Fibroblast of skin of left quadriceps (primary cell): Measurements from ENCODE around the gene PHF1.
"Not testable (repeated sequence)": the region's sequence is repeated elsewhere in the genome, so short reads cannot be mapped to it uniquely, and the experiment has no call there.

Experiments used
- DNase-seq, 2 experiments: peaks; one replicate each; pipeline ENCODE4 v3.0.0-alpha.2; 2013; ENCODE audit warnings: low read depth in 2 of 2

Gene PHF1

DNA sequence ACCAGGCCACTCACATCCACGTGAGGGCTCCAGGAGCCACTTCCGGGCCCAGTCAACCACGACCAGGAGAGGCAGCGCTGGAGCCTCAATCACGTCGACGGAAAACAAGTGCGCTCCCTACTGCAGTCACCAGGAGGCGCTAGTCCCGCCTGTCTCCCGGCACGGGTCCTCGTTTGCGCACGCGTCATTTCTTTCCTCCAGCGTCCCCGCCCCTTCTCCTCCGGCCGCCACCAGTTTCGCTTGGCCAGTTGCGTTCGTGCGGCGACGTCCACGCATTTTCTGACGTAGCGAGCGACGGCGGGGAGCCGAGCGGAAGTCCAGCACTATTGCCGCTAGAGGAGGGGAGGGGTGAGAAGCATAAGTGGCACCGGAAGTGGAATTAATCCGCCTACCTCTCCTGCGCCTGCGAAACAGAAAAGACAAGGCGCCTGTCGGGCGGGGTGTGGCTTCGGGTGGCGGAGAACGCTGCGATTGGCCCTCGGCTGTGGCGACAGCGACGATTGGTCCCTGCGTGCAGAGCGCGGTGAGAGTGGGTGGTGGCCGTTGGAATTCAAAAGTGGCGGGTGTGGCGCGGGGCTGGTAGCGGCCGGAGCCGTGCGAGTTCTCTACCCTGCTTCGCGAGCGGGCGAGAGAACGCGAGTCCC lies 19.4 kb upstream of the PHF1 start, which contains the start of gene KIFC1:
Gene KIFC1, plus strand, starts transcription at position 546 of the 644 bp plus-strand sequence. CDS start 163 bp downstream, outside the sequence.
- DNase-seq = peak; percentile 100

DNA sequence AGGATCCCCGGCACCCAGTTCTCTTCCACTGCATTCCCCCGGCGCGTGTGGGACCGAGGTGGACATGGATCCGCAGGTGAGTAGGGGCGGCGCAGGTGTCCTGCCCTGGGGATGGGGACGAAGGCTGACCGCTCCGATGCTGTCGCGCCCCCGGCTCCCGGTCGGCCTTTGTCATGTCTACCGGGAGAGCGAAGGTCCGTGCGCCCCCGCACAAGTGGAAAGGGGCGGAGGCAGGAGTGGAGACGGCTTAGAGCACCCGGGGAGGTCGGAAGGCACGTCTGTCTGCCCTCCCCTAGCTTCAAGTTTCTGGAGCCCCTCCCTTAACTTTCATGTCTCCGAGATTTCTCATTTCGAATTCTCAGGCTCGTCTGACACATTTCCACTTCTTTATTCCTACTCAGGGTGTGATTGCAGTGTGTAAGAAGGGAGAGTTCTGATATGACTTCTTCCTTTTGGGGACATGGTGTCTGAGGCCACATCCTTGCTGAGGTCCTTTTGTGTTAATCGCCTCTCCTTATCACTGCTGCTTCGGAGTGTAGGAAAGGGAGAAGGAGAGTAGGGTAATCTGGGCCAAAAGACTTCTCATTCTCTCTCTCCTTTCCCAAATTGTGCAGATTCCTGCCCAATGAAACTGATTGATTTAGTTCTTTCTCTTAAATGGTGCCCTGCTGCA lies 18.8 kb upstream of the PHF1 start:
- no peak for DNase-seq

DNA sequence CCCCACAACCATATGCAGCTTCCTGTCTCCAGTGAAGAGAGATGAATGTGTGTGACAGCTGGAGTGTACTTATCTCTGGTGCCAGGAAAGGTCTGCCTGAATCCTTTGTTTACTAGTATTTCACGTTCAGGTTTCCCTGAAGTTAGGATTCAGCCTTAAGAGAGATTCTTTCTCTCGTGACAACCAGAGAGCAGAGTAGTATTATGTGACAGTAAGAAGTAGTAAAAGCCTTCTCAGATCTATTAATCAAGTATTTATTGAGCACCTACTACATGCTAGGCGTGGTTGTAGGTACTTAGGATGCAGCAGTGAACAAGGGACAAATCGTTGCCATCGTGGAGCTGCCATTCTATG lies 18.2 kb upstream of the PHF1 start:
- no peak for DNase-seq

DNA sequence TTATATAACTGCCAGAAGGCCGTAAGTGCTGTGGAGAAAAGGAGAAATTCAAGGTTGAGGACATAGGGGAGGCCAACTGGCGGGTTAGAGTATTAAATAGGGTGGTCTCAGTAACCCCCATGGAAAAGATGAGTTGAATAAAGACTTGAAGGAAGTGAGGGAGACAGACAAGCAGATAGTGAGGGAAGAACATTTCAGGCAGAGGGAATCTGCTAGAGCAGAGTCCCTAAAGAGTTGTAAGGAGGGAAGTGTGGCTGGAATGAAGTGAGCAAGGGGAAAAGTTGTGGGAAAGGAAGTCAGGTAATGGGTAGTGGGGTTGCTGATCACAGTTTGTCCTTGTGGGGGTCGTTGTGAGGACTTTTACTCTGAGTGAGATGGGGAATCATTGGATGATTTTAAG lies 17.8 kb upstream of the PHF1 start:
- no peak for DNase-seq

DNA sequence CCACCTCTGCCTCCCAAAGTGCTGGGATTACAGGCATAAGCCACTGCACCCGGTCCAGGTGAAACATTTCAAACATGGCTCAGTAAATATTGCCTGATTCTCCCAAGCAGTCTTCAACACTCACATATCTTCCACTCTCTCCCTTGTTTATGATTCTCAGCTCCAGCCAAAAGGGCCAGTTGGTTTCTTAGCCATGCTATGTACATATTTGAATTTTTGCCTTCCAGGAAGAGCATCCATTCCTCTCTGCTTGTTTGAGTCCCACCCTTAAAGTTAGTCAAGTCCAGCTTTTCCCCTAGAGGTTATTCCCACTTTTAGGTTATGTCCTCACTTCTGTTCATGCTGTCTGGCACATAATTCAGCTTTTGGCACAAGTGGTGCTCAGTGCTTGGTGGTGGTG lies 13.3 kb upstream of the PHF1 start:
- DNase-seq = no peak

DNA sequence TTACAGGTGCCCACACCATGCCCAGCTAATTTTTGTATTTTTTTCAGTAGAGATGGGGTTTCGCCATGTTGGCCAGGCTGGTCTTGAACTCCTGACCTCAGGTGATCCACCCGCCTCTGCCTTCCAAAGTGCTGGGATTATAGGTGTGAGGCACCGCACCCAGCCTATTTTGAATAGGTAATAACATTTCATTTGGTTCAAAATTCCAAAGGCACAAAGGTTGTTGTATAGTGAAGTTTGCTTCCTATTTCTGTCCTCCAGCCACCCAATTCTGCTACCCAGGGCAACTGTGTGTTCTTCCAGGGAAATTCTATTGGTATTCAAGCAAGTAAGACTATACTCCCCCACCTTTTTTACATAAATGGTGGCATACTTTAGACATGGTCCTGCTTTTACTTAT lies 12.2 kb upstream of the PHF1 start:
- not testable (repeated sequence) for DNase-seq

DNA sequence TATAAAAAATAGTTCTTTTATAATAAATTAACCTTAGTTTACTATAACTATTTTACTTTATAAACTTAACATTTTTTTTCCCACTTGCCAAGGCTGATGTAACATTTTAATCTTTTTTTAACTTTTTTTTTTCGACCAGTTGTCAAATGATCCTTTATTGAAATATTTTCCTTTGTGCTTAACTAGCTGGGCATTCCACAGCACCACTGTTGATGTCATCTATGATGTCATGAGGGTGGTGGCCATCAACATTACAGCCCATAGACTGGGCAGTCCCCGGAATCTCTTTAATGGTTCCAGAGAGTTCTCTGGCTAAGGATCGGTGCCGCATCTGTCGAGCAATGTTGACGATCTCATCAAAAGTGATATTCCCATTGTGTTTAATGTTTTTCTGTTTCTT lies 10.9 kb upstream of the PHF1 start:
- not testable (repeated sequence) for DNase-seq

DNA sequence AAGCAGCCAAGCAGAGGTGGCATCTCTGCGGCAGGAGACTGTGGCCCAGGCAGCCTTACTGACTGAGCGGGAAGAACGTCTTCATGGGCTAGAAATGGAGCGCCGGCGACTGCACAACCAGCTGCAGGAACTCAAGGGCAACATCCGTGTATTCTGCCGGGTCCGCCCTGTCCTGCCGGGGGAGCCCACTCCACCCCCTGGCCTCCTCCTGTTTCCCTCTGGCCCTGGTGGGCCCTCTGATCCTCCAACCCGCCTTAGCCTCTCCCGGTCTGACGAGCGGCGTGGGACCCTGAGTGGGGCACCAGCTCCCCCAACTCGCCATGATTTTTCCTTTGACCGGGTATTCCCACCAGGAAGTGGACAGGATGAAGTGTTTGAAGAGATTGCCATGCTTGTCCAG lies 5.9 kb upstream of the PHF1 start:
- no peak for DNase-seq

DNA sequence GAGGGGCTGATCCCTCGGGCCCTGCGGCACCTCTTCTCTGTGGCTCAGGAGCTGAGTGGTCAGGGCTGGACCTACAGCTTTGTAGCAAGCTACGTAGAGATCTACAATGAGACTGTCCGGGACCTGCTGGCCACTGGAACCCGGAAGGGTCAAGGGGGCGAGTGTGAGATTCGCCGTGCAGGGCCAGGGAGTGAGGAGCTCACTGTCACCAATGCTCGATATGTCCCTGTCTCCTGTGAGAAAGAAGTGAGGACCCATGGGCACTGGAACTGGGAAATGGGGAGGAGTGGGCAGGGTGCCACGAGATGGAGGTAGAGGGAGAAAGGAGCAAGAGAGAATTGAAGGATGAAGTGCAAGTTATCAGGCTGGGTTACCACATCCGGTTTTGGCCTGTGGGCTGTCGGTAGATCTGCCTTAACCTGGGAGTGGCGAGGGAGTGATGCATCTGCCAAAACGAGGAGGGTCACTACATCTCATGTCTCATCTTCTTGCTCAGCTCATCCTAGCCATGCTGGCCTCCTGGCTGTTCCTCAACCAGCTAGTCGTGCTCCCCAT lies 5.4 kb upstream of the PHF1 start:
- no peak for DNase-seq

DNA sequence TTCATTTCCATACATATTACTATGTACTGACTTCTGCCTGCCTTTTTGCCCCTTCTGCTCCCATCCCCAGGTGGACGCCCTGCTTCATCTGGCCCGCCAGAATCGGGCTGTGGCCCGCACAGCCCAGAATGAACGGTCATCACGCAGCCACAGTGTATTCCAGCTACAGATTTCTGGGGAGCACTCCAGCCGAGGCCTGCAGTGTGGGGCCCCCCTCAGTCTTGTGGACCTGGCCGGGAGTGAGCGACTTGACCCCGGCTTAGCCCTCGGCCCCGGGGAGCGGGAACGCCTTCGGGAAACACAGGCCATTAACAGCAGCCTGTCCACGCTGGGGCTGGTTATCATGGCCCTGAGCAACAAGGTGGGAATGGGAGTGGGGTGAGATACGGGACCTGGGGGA lies 4.7 kb upstream of the PHF1 start:
- DNase-seq = no peak

DNA sequence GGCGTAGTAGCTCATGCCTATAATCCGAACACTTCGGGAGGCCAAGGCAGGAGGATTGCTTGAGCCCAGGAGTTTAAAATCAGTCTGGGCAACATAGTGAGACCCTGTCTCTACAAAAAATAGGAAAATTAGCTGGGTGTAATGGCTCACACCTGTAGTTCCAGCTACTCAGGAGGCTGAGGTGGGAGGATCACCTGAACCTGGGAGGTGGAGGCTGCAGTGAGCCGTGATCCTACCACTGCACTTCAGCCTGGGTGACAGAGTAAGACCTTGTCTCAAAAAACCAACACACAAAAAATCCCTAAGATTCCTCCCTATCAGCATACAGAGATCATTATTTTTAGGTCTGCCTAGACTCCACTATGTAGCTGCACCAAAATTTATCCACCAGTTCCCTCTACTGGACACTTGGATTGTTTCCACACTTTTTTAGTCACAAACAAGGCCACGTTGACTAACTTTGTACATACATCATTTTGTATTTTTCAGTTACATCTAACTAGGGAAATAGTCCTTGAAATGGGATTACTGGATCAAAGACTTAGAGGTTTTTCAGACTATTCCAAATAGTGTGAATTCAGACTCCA lies 3.6 kb upstream of the PHF1 start:
- DNase-seq = no peak

DNA sequence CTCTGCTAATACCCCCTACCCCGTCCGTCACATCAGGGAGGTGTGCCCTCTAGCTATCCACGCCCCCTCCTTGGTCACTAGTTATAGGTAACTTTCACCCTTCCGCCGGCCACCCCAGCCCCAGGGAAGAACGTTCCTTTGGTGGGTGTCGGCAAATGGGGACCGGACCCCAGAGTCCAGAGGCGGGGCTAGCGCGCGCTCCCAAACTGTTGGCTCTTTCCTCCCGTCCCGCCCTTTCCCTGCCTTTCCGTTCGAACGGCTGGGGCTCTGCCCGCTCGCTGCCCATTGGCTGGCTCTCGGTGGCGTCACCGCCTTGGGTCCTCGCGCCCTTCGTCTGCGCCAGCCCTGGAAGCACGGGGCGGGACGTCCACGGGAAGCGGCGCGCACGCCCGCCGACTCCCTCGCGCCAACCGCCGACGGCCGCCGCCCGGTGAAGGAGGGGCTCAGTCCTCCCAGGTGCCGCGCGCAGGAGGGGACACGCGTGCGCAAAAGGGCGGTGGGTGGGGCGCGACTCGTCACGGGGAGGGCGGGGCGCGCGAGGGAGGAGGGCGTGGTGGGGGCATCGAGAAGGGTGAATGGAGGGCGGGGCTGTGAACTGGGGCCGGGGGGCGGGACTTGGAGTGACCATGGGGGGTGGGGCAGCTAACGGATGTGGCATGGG lies 634 bp upstream of the PHF1 start:
- DNase-seq = peak; percentile 96 to 98

DNA sequence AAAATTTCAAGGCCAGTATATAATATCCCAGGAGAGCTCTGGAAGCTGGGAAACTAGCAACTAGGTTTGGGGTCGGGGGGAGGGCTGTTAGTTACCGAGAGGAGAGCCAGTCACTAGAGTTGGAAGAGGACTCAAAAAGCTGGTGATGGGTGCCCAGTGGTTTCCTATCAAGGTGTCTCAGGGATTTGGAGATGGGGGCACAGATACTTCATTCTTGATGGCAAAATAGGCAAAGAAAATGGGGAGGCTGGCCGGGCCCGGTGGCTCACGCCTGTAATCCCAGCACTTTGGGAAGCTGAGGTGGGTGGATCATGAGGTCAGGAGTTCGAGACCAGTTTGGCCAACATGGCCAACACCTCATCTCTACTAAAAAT lies 805 bp downstream of the PHF1 start:
- no peak for DNase-seq

DNA sequence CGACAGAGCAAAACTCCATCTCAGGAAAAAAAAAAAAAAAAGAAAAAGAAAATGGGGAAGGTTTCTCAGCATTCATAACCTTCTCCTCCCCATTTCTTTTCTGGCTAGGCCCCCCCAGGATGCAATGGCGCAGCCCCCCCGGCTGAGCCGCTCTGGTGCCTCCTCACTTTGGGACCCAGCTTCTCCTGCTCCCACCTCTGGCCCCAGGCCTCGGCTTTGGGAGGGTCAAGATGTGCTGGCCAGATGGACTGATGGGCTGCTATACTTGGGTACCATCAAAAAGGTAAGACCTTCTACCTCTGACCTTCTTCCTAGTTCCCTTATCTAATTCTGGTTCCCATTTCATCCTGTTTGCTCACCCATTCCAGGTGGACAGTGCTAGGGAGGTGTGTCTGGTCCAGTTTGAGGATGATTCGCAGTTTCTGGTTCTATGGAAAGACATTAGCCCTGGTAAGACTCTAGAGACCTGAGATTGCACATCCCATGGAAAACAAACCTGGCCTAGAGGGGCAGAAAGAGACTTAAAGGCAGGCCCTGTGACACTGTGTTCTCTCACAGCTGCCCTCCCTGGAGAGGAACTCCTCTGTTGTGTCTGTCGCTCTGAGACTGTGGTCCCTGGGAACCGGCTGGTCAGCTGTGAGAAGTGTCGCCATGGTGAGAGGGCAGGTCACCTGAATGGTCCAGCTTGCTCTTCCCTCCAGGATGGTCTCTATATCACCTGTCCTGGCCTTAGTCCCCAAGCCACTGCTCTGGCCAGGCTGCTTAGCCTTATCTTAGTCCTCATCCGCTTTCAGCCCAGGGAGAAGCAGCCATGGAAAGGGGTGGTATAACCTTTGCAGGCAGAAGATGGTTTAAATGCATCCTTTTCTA lies 1.6 kb downstream of the PHF1 start:
- no peak for DNase-seq

DNA sequence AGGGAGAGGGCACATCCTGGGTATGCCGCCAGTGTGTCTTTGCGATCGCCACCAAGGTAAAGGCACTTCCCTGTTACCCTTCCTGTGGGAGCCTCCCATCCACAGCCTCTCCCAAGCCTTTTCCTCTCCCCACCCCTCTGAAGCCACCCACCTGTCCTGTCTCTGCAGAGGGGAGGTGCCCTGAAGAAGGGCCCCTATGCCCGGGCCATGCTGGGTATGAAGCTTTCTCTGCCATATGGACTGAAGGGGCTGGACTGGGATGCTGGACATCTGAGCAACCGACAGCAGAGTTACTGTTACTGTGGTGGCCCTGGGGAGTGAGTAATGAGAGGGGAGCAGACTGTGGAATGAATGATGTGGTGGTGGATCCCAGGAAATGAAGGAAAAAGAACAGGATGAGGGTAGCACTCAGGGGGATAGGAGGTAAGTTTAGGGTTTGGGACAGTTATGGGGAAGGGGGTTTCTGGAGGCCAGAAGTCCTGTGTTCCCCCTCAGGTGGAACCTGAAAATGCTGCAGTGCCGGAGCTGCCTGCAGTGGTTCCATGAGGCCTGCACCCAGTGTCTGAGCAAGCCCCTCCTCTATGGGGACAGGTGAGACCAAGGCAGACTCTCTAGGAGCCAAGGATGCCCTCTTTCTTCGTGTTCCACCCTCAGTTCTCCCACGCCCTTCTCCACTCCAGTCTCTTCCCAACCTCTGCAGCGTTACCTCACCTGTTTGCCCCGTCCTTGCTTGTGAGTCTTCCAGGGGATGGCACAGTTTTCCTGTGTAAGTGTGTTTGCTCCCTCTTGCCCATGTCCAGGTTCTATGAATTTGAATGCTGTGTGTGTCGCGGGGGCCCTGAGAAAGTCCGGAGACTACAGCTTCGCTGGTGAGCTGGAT lies 2.7 kb downstream of the PHF1 start:
- no peak for DNase-seq

DNA sequence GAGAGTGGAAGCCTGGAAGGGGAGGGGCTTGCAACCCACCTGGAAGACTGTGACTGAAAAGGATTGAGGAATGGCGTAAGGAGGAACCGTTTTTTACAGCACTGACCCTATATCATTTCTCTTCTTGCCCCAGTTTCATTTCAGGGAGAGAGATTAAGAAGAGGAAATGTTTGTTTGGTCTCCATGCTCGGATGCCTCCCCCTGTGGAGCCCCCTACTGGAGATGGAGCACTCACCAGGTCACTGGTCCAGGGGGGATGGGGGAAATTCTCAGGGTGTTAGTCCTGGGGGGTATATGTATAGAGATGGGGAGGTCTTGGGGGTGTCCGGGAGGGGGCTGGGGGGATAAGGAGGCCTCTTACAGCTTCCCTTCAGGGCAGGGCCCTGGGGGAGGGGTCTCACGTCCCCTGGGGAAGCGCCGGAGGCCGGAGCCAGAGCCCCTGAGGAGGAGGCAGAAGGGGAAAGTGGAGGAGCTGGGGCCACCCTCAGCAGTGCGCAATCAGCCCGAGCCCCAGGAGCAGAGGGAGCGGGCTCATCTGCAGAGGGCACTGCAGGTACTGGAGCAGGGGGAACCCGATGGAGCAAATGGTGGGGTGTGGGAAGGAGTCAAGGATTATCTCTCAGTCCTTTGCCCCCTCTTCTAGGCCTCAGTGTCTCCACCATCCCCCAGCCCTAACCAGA lies 3.9 kb downstream of the PHF1 start:
- DNase-seq = no peak

DNA sequence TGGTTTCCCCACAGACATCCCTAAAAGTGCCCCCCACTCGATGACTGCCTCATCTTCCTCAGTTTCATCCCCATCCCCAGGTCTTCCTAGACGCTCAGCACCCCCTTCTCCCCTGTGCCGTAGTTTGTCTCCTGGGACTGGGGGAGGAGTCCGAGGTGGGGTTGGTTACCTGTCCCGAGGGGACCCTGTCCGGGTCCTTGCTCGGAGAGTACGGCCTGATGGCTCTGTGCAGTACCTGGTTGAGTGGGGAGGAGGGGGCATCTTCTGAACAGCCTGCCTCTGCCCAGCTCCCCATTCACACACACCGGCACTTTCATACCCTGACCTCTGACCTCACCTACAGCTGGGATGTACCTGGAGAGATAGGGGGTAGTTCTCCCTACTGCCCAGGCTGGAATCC lies 5.0 kb downstream of the PHF1 start:
- no peak for DNase-seq

DNA sequence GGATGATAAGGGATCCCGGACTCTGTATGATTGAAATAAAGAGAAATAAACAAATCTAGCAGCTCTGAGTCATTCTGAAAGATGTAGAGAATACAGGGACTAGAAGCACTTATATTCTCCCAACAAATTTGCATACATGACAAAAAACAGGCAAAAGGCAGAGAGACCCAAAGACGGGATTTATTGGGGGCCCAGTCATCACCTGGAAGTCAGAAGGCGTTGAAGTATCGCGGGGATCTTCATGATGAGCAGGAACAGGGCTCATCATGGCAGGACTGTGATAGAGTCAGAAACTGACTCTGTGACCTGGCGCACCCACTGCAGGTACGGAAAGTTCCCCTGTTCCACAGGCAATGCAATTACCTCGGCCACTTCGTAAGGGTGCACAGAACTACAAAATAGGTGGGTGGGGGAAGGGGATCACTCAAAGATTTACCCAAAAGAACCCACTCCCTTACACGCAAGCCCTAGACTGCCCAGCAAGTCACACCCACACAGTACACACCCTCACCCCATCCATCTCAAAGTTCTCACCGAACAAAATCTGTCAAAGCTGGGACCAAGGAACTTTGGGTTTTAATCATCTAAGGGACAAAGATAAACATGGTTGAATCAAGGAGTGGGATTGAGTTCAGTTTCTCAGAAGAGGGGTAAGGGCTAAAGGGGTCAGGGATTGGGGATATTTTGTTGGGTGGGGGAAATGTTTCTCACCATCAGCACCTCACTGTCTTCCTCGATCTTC lies 5.7 kb downstream of the PHF1 start:
- DNase-seq = no peak
